ENCODE data around the gene GLA.

Gene GLA

DNA sequence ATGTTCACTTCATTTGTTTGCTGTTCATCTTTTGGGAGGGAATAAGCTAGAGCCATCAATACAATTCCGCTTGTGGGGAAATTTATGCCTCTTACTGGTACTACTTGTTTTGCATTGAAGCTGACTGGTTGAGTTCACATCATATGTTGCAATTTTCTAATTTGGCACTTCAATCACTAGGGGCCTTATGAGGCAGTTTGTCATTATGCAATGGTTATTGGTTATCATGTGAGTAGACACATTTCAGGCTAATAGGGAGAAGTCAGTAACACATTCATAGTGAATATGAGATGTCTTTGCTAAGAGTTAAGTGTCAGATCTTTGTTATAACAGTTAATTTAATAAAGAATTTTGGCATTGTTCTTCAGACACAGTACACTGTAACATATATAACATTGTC is 11.9 kb downstream of the GLA start:
- DNase-seq = no peak

DNA sequence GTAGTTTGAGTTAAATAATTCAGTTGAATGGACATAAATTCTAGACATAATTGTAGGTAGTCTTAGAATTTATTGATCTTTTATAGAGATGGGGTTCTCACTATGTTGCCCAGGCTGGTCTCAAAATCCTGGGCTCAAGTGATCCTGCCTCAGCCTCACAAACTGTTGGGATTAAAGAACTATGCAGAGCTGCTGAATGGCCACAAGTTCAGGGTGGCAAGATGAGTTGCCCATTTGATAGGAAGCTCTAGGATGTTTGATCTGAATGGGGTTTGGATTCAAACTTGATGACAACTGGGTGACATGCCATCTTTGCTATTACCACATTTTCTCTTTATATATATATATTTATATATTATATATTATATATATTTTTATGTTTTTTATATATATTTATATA is 13.4 kb downstream of the GLA start:
- no peak for DNase-seq

DNA sequence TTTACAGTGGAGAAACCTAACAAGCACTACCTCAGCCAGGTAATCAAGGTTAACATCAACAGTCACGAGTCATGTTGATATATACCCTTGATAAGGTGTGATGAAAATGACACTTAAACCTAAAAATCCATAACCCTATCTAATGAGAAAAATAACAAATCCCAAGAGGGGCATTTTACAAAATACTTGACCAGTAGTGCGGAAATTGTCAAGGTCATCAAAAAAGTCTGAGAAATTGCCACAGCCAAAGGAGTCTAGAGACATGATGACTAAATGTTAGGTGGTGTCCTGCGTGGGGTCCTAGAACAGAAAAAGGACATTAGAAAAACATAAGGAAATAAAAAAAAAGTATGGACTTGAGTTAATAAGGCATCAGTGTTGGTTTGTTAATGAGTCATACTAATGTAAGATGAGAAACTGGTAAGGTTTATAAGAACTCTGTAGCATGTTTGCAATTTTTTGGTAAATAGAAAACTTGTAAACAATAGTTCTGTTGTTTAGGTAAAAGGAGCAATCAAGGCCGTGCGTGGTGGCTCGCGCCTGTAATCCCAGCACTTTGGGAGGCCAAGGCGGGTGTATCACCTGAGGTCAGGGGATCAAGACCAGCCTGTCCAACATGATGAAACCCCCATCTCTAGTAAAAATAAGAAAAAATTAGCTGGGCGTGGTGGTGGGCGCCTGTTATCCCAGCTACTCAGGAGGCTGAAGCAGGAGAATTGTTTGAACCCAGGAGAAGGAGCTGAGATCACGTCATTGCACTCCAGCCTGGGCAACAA is 14.0 kb downstream of the GLA start:
- no peak for DNase-seq

DNA sequence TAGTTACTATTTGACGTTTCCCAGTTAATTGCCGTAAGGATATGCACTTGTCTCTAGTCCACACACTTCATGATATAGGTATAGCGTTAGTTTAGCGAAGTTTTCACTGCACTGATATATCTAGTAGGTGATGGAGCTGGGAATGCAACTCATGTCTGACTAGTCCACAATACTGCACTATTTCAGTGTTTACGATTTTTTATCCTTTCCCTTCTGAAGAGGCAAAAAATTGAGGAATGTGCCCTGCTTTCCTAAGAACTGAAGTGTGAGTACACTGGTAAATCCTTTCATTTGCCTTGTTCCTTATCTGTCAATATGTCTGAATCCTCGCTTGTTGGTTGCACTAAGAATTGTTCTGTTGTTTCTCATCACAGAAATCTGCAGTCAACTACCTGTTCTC is 15.9 kb downstream of the GLA start:
- DNase-seq = no peak

DNA sequence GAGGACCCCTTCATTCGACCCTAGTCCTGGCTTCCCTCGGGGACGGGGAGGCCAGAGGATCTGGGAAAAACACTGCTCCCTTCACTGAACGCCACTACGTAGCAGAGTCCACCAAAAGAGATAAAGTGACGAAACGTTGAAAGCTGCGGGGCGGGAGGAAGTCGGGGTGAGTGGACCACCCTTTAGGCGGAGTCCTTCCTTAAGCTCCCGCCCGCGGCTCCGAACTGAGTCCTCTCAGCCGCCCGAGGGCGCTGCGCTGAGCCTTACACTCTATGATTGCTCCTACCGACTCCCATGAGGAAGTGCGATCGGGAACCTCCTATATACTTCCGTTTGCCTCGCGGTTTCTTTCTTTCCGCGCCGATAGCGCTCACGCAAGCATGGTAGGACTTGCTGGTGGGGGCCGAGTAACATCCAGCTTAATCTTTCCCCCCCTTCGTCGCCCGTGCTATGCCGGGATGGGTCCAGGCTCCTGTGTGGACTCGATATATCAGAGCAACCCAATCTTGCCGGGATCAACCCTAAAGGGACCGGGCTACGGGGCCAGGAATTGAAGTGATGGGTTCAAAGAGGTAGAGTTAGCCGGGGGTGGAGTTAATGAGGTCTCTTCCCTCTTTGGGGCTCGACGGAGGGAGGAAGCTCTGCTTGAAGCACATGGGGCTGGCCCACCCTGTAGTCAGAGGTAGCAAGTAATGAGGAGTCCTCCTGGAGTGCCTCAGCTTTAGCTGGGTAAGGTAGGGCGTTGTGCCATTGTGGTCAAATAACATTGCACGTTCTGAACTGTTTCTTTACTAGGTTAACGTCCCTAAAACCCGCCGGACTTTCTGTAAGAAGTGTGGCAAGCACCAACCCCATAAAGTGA is 16.8 kb downstream of the GLA start, which contains the start of gene RPL36A:
RPL36A (plus strand) TSS at position 348 of the 862 bp plus-strand sequence; CDS start at position 381, 33 bp downstream.
- DNase-seq = peak; percentile 68

DNA sequence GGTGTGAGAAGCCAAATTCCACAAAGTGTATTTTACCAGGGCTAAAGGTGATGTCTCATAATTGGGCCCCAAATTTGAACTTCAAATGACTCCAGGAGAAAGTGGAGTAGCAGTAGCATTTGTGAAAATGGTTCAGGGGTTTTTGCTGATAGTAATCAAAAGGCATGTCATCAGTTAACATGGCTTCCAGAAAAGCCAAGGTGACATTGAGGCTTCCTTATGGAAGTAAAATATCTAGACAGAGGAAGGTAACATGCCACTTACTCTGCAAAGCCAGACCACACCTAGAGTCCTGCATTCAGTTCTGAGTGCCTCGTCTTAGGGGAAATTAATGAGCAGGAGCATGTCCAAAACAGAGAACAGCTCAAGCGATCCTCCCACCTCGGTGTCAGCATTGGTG is 19.1 kb downstream of the GLA start:
- no peak for DNase-seq

DNA sequence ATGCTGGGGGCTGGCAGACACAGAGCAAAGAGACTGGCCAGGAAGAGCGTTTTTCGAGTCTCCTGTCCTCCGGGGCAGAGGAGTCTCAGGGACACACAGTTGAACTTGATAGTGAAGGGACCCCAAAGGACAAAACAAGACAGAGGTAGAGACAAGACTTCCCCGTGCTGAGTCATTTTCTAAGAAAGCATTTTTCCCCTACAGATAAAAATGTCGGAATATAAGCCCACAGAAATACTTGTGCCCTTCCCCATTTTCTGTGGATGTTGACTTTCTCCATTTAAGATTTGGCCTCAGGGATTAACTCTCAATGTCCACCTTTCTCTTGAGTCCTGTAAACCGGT is 21.2 kb downstream of the GLA start:
- no peak for DNase-seq

DNA sequence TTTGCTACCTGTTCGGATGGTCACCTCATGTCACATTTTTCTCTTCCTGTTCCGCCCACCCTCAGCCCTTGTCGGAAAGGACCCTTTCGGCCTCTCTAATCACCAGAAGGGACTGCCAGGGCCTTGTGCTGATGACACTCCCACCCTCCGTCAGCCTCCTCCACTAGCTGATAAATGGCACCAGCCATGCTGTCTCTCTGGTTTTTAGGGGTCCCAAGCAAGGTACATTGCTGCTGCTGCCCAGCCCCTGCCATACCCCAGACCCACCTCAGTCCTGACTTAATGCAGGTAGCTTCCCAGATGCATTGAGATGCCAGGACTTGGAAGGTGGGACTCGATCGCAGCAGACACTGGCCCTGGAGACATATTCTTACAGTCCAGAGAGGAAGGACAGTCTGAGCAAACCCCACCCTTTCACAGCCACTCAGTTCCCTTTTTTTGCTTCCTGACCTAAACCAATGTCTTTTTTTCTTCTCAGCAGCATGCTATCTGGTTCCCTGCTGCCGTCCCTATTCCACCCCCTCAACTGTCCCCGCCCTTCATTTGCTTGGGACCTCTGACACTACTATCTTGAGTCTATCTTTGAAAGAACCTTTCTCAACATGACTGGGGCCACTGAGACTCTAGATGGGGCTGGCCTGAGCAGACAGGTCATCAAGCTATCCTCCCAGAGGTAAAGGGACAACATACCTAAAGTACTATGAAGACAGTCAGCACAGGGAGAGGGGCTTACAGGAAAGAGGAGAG is 21.8 kb downstream of the GLA start, which contains the start of gene BTK:
BTK (minus strand) TSS at position 397 of the 747 bp plus-strand sequence. CDS start 10,907 bp downstream, outside the sequence.
- DNase-seq = no peak

DNA sequence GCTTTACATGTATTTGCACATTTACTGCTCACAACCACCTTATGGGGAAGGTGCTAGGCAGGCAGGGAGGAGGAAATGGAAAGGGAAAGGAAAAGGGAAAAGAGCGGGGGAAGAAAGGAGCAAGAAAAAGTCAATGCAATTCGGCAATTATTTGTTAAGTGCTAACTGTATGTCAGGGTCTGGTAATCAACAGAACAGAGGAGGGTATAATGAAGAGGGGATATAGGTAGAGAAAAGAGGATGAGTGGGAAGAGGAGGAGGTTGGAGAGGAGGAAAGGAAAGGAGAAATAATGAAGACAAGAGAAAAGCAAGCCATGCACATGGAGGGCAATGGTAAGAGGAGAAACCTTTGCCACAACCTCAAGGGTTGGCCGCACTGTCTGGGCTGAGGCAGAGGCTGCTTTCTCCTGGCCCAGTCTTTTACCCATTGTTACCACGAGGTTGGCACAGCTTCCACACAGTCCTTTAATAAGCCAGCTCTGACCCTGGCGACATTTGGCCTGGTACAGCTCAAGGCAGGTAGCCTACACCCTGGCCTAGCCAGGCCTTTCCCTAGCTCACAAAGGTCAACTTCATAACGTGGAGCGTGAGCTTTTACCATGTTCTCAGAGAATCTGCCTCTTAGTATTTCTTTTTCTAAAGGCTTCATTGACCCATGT is 22.6 kb downstream of the GLA start:
- no peak for DNase-seq

DNA sequence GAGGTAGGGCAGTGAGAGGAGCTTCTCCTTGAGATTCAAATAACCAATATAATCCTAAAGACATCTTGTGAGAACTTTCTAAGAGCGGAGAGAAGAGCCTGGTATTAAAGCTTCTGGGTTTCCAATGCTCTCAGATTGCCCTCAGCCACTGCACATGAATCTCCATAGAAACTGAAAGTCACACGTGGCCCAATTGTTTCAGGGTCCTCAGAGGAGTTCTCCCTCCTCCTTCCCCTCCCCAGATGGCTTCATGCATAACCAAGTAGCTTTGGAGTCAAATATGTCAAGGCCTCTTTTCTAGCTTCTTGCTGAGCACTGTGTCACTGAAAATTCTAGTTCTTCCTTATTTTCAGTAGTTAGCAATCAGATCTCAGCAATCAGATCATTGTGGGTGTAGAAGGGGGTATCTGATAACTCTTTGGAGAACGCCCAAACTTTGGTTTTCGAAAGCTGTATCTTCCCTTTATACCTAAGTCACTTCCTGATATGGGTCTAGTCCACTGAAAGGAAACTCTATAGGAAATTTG is 24.0 kb downstream of the GLA start:
- DNase-seq = no peak

DNA sequence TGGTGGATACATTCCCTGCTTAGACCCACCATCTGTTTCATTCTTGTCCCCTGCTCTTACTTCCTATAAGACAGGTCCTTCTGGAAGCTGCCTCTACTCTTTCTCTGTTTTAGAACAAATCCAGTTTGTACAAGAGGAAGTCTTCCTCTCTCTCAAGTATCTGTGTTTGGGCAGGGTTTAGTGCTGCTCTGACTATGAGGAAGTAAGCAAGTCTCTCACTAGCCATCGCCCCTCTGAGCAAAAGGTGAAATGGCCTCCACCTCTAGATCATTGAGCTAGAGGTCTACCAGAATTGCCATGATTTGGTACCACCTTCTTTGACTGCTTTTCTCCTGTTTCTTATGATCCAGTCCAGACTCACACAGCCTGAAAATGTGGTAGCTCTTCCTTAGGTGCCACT is 30.2 kb downstream of the GLA start:
- no peak for DNase-seq

DNA sequence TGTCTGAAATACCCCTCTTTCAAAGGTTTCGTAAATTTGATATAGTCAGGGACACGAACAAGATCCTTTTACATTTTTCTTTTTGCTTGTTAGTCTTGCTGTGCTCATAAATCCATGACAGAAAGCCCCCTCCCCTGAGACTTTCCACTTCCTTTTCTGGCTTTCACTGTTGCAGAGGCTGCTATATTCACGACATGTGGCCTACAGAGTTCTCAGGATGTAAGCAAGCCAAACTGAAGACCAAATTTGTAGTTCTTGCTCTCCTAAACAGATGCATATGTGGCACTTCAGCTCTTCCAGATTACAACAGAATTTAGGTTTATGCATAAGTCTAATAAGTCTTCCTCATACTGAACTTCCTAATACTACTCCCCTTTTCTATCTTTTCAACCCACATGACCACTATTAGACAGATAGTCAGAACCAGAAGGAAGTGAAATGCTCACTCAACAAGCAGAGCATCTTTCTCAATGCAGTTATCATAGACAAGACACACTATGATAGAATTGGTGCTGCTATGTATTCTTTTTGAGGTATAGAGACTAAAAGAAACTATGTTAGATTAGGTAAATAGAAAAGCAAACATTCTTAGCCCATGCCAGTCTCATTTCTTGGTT is 36.7 kb downstream of the GLA start:
- DNase-seq = no peak

DNA sequence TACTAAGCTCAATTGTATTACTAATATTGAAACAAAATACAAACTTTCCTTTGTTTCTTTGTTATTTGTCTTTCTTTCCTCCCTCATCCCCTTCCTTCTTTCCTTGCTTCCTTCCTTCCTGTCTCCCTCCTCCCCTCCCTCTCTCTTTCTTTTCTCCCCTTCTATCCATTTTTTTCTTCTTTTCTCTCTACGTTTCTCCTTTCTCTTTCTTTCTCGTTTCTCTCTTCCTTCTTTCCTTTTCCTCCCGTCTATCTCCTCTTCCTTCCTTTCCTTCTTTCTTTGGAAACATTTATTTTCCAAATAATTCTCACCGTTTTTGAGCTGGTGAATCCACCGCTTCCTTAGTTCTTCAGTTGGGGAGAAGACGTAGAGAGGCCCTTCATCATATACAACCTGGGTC is 38.0 kb downstream of the GLA start:
- no peak for DNase-seq

DNA sequence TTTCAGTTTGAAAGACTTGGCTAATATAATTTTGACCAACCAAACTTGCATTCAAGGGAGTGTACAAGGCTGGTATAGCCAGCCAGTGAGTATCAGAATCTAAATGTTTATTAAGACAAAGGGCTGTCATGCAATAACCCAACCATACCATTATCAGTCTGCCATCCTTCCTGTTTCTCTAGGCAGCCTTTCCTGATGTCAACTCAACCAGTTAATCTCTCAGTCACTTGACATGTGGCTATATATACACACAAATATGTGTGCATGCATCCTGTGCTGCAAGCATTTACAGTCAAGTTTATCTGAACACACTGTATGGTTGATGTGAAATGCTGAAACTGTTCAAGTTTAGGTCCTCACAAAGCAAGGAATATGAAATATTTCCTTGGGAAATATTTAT is 38.9 kb downstream of the GLA start:
- no peak for DNase-seq

DNA sequence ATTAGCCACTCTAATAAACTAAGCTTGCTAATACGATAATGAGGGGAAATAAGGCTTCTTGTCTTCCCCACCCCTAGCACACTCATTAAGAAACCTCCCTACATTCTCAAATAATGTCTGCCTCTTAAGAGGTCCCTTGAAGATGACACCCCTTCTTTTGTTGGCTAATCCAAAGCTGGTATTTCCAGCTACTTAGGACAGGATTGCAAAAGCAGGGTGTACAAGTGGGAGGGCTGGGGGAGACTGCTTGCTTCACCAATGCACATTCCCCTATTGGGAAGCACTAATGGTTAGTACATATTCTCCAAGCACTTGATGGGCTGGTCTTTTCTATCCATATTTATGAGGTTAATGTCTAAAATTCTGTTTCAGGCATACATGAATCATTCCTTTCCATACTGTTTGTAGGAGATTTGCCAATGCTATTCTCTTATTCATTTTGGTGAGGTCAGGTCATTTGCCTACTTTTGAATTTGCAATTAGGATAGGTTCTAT is 42.4 kb downstream of the GLA start:
- DNase-seq = no peak

DNA sequence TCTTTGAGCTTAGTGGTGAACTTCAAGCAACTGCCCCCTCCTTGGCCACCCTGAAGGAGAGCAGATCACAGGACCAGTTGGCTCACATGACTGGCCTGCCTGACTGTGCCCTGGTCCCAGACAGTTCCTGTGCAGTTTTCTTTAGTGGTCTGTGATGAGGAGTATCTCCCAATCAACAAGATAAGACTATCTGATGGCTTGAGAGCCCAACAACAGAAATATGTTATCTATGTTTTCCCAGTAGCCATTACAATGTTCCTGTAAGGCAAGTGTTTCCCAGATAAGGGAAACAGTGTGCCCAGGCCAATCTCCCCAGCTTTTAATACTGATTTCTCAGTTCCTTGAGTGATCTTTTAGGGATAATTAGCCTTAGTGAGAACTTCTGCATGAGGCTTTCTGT is 45.0 kb downstream of the GLA start:
- no peak for DNase-seq

DNA sequence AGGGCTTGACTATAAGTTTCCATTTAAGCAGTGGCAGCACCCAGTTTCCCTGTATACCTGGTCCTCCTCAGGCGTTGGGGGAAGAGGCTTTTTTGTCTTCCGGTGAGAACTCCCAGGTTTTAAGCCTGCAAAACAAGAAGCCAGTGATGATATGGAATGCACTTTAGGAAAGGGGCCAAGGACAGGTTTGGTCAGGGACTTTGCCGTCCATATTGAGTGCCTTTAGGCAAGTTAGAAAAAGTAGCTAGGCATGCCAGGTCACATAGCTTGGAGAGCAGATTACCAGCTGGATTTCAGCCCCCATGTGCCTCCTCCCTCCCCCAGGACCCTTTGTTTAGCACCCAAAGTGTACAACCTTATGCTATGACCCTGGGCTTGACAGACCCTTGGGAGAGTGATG is 45.6 kb downstream of the GLA start:
- DNase-seq = no peak

DNA sequence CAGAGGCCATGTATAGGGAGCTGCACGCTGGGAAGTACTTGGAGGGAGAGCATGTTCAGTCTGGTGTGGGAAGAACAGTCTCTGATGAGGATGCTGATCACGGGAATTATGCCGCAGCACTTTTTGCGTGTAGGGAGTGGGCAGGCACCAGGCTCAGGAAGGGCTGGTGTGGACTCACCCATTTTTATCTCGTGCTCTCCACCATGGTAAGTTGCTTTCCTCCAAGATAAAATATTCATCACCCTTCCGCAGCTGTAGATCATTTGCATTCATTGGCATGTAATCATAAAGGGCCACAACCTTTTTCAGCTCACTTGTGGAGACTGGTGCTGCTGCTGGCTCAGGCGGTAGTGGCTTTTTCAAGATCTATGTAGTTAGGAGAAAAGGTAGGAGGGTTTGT is 47.3 kb downstream of the GLA start:
- no peak for DNase-seq

DNA sequence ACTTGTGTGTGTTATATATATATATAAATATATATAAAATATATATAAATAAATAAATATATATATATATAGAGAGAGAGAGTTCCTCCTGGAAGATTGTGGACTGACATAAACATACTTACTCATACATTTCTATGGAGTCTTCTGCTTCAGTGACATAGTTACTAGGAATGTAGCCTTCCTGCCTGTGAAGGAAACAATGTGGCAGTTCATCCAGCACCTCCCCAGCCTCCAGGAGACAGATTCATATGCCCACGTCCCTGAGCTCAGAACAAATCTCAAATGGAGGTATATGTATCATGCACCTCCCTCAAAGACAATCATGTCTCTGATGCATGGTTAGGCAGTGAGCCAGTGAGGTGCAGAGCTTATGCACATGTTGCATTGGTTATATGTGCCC is 47.8 kb downstream of the GLA start:
- no peak for DNase-seq

DNA sequence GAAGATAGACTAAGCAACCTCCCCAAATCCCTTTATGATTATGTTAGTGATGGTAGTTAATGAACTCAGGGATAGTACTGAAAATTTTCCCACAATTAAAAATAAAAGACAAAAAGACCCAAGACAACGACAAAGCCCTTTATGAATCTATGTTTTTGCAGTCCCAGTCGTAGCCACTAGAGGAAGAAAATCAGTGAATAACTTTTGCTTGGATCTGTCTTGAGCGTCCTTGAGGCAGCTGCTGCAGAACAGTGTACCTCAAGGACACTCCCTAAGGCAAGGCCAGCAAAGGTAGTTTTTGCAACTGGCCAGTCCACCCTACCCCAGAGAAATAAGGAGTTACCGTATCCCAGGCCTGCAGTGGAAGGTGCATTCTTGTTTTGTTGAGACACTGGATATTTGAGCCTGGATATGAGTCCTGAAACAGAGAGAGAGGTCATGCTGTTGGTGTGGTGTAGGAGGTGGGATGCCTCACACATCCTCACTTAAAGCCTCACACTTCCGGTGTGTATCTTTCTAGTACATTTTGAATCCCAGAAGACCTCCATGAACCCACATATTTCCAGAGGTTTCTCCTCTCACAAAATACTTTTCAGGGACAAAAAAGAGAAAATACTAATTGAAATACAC is 50.4 kb downstream of the GLA start:
- no peak for DNase-seq

DNA sequence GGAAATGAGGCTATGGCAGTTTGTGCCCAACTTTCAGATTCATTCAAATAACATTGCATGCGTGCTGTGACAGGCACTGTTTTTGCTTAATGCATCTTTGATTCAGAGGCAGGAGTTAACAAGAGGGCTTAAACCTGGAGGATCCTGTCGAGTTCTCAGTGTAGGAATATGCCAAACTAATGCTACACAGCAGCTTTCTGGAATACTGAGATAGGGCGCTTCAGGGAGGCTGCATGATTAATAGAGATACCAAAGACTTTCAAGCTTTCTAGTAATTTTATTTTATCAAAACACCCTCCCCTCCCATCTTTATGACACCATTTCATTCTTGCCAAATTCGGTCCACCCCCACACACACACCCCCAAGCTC is 58.5 kb downstream of the GLA start:
- no peak for DNase-seq
